Skeletal muscle tissue (tissue), 4 donors: ENCODE results near the gene SCGB3A2. TPM values are rescaled to one million over a fixed set of nuclear protein-coding genes. Genes with fewer than 3 reads are reported as not detected.

ENCODE experiments used
- H3K27ac ChIP-seq: one replicate; pipeline ENCODE4 v1.7.0; 2013; ENCODE audit warnings: mild to moderate bottlenecking, low read depth, low read length, inconsistent platforms
- H3K27me3 ChIP-seq, 3 donors: one replicate each; pipeline ENCODE4 v1.7.0; 2013; ENCODE audit warnings: low read length in 3 of 3; ENCODE audit not compliant: control insufficient read depth in 3 of 3, insufficient read depth in 3 of 3
- H3K36me3 ChIP-seq, 3 donors: one replicate each; pipeline ENCODE4 v1.7.0; 2013; ENCODE audit warnings: low read length in 3 of 3; ENCODE audit not compliant: control insufficient read depth in 3 of 3, insufficient read depth in 3 of 3
- H3K4me1 ChIP-seq, 3 donors: one replicate each; pipeline ENCODE4 v1.7.0; 2013; ENCODE audit warnings: low read length in 3 of 3, mild to moderate bottlenecking in 3 of 3; ENCODE audit not compliant: control insufficient read depth in 3 of 3, insufficient read depth in 3 of 3
- H3K4me3 ChIP-seq, 3 donors: one replicate each; pipeline ENCODE4 v1.7.0; 2013; ENCODE audit warnings: low read length in 3 of 3
- H3K9ac ChIP-seq, 3 donors: one replicate each; pipeline ENCODE4 v1.7.0; 2013; ENCODE audit warnings: low read length in 3 of 3, mild to moderate bottlenecking in 3 of 3, moderate library complexity in 2 of 3, low read depth in 1 of 3
- H3K9me3 ChIP-seq, 3 donors: one replicate each; pipeline ENCODE4 v1.7.0; 2013; ENCODE audit warnings: low read length in 3 of 3; ENCODE audit not compliant: control insufficient read depth in 3 of 3
- total RNA-seq: library from RNA; depleted of rRNA; stranded (reverse); fragments of >200 nt; gene quantifications from one replicate; pipeline ENCODE4 v1.2.3, GENCODE V29; 2014
- donor health status: Osteomylitis.

The SCGB3A2 gene
- total RNA-seq, 1 donor from 2014 or later: not detected

DNA sequence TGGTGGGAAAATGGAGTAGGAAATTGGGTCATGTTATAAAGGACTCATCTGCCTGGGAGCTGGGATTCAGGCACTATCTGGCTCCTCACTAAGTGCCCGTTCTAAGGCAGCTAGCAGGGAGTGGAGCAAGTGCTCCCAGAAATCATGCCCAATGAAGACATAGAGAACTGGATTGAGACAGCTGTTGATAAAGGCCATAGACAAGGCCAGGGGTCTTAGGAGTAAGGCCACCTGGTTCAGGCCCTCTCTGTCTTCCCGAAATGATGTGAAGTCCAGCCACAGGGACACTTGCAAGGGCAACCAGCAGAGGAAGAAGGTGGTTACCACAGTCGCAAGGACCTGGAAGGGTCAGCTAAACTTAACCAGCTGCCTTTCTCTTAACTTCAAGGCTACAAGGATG lies 26.9 kb upstream of the SCGB3A2 start:
- no peak overlapping the region for H3K9ac ChIP-seq
- no peaks in the 10 kb centered on the region for H3K36me3 ChIP-seq
- no peak overlapping the region for H3K4me3 ChIP-seq
- H3K4me1 ChIP-seq: no peaks in the 10 kb centered on the region
- no peaks in the 10 kb centered on the region for H3K9me3 ChIP-seq
- no peaks in the 10 kb centered on the region for H3K27me3 ChIP-seq
- H3K27ac ChIP-seq: no peak overlapping the region

DNA sequence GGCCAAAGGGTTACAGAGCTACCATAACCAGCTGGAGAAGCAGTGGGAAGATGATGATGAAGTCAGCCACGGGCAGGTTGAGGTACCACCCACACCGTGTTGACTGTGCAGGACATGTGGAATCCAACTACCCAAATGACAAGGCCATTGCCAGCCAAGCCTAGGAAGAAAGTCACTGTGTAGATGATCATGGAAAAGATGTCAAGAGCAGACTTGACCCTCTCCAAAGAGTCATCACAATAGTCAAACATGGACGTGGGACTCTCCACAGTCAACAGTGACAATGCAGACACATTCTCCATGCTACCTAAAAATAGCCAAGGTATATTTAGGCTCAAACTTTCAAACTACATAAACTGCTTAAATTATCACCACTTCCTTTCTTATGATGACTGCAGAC lies 26.1 kb upstream of the SCGB3A2 start:
- Histone ChIP-seq H3K9me3 (no peaks in the 10 kb centered on the region), H3K27ac (no peak overlapping the region), H3K9ac (no peak overlapping the region), H3K36me3 (no peaks in the 10 kb centered on the region), H3K27me3 (no peaks in the 10 kb centered on the region), H3K4me1 (no peaks in the 10 kb centered on the region), H3K4me3 (no peak overlapping the region)

DNA sequence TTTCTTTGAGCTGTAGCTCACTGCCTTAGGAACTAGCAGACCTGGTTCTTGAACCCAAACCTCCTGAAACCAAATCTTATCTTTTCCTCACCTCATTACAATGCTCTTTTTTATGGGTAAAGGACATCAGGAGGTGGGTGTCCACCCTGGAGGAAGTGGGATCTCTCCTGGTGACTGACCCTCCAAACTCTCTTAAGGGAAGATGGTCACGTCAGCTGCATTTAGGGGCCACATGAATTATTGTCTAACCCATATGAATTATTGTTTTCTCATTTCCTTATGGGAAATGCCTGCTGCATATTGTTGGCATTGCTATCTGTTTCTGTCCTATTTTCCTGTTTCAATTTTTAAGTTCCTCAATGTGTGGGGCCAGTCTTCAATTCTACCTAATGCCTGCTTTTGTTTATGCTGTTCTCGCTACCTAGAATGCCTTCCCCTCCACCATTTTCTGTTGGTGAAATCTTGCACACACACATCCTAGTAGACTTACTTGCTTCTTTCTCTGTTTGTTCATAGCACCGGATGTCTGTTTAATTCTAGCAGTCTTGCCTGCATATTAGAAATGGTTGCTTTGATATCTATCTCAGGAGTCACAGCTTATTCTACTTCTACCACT lies 25.0 kb upstream of the SCGB3A2 start:
- no peak overlapping the region for H3K9ac ChIP-seq
- no peaks in the 10 kb centered on the region for H3K9me3 ChIP-seq
- H3K4me3 ChIP-seq: no peak overlapping the region
- H3K27ac ChIP-seq: no peak overlapping the region
- no peaks in the 10 kb centered on the region for H3K36me3 ChIP-seq
- no peaks in the 10 kb centered on the region for H3K27me3 ChIP-seq
- no peaks in the 10 kb centered on the region for H3K4me1 ChIP-seq

DNA sequence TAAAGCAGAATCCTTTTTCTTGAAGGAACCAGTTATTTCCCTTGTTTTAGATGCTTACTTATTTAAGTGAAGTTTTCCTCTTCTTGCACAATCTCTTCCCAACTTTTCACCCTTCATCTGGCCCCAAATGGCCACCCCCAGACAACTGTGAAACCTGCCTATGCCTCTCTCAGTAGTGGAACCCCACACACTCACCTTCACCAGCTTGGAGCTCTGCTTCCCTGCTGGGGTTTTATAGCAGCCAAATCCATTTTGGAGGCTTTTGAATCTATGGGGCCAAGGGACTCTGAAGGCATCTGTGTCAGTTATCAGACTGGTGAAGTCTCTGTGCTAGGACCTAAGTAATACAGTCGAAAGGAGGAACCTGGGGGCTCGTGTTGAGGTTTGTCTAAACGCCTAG lies 24.2 kb upstream of the SCGB3A2 start:
- no peak overlapping the region for H3K27ac ChIP-seq
- no peaks in the 10 kb centered on the region for H3K9me3 ChIP-seq
- H3K9ac ChIP-seq: no peak overlapping the region
- no peaks in the 10 kb centered on the region for H3K27me3 ChIP-seq
- no peaks in the 10 kb centered on the region for H3K36me3 ChIP-seq
- no peak overlapping the region for H3K4me3 ChIP-seq
- no peaks in the 10 kb centered on the region for H3K4me1 ChIP-seq

DNA sequence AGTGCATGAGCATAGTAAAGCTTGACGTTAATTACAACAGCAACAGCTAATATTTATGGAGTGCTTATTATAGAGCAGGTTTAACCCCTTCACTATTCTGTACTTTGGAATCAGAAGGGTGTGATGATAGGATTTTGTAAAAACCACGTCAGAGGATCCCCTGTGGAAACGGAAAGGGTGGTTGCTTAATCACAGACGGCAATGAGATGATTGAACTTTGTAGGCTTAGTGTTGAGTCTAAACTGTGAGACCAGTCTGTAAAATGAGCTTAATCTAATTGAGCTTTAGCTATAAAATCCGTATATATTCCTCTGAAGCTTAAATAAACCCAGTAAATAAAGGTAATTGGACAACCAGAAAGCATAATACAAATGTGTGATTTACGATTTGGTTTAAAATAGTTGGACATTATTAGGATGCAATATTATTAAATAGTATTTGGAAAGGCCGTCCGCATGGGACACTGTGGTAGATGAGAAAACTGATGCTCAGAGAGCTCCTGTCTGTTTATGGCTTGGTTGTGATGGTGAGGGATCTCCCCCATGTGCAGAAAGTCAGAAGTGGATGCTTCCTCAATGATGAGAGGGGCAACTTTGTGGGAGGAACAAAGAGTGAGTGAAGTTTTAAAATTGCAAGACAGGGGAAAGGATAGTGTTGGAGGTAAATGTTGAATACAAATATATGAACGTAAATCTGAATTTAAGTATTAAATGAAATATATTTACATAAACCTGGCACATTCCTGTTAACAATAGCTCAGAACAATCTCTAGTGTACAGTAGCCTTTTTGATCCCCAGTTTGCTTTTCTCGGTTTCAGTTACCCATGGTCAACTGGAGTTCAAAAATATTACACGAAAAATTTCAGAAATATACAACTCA lies 23.4 kb upstream of the SCGB3A2 start:
- Histone ChIP-seq H3K9ac (no peak overlapping the region), H3K27me3 (no peaks in the 10 kb centered on the region), H3K4me3 (no peak overlapping the region), H3K9me3 (no peaks in the 10 kb centered on the region), H3K27ac (no peak overlapping the region), H3K4me1 (no peaks in the 10 kb centered on the region), H3K36me3 (no peaks in the 10 kb centered on the region)

DNA sequence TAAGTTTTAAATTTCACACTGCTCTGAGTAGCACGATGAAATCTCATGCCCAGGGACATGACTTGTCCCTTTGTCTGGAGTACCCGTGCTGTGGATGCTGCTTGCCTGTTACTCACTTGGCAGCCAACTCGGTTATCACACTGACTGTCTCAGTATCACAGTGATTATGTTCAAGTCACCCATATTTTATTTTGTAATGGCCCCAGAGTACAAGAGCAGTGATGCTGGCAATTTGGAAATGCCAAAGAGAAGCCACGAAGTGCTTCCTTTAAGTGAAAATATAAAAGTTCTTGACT lies 22.8 kb upstream of the SCGB3A2 start:
- Histone ChIP-seq H3K36me3 (no peaks in the 10 kb centered on the region), H3K27me3 (no peaks in the 10 kb centered on the region), H3K4me3 (no peak overlapping the region), H3K9ac (no peak overlapping the region), H3K4me1 (no peaks in the 10 kb centered on the region), H3K27ac (no peak overlapping the region), H3K9me3 (no peaks in the 10 kb centered on the region)

DNA sequence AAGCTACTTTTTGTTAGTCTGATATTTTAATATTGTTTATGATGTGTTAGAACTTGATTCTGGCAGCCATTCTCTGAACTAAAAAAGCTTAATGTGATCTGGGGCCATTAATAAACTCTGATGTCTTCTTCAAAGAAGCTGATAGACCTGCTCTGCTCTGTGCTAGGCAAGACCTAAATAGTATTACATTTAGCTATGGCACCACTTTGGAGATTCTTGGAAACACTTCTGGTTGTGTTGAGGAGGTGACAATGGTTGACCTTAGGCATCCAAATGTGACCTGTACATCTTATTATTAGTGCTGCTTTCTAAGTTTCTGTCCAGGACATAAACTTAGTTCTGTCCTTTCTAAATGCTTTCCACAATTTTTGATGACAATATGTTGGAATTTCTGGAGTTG lies 21.7 kb upstream of the SCGB3A2 start:
- no peaks in the 10 kb centered on the region for H3K36me3 ChIP-seq
- H3K4me1 ChIP-seq: no peaks in the 10 kb centered on the region
- H3K27ac ChIP-seq: no peak overlapping the region
- H3K9ac ChIP-seq: no peak overlapping the region
- no peak overlapping the region for H3K4me3 ChIP-seq
- no peaks in the 10 kb centered on the region for H3K9me3 ChIP-seq
- H3K27me3 ChIP-seq: no peaks in the 10 kb centered on the region

DNA sequence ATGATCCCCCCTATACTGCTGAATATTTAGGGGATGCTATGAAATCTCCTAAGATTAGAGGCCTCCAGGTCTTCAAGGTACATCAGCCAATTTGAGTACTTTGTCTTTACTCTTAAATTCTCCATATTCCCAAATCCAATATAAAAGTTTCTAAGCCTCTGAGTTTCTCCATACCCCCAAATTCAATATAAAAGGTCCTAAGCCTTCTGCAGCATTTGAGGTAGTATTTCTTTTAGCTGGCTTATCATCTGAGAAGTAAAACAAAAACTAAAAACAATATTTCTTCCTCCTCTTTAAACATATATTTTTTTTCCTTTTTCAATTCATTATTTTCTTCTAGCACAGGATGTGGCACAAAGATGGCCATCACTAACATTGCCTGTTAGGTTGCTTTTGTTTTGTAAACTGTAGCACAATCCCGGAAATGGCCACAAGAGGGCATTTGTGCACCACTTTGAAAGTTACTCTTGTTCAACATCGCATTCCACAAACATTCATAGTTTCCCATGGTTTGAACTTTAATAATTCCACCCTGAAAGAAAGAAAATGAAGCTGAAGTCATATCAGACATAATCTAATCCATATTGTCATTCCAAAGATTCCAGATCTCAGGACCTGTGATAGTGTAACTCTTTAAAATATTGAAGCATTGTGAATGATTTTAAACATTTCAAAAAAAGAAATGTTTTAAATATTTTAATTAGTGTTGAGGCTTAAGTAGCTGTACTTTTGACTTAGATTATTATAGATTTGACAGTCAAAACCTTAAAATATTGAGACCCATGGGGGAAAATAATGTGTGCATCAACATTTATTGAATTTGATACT lies 21.0 kb upstream of the SCGB3A2 start:
- no peaks in the 10 kb centered on the region for H3K4me1 ChIP-seq
- H3K9ac ChIP-seq: no peak overlapping the region
- no peaks in the 10 kb centered on the region for H3K27me3 ChIP-seq

DNA sequence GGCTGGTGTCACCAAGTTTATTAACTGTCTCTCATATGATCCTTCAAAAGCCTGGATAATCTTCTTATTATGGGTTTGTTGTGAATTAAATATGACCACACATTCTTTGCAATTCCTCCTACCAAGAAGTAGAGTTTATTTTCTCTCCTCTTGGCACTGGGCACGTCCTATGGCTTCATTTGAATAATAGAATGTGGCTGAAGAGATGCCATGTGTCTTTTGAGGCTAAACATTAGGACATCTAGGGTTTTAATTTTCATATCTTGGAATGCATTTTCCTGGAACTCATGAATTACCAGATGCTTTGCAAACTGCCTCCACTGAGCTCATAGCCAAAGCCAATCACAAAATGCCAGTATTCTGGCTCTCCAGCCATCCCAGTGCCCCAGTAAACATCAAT lies 19.9 kb upstream of the SCGB3A2 start:
- no peak overlapping the region for H3K27ac ChIP-seq
- no peaks in the 10 kb centered on the region for H3K4me1 ChIP-seq
- H3K27me3 ChIP-seq: no peaks in the 10 kb centered on the region
- H3K9ac ChIP-seq: no peak overlapping the region
- no peak overlapping the region for H3K4me3 ChIP-seq
- no peaks in the 10 kb centered on the region for H3K9me3 ChIP-seq
- no peaks in the 10 kb centered on the region for H3K36me3 ChIP-seq

More for the DNA sequence above, 21.0 kb upstream of the SCGB3A2 start:
- Histone ChIP-seq H3K27ac (no peak overlapping the region), H3K9me3 (no peaks in the 10 kb centered on the region), H3K36me3 (no peaks in the 10 kb centered on the region), H3K4me3 (no peak overlapping the region)
